HEK293T (cell line): ENCODE data around the gene PGAP2.

ENCODE experiments used
- CTCF ChIA-PET: fragments of 350-600 bp; formaldehyde crosslinking; extraction: SDS; loops from one replicate; lab custom pipeline; 2021; ENCODE audit warnings: antibody characterized with exemption, inconsistent platforms; lab: Yijun Ruan, JAX
- POLR2A ChIA-PET: fragments of 350-600 bp; formaldehyde crosslinking; extraction: SDS; loops from one replicate; lab custom pipeline; 2020; ENCODE audit warnings: antibody characterized with exemption, inconsistent platforms; lab: Yijun Ruan, JAX
- DNase-seq: peaks from one replicate; pipeline ENCODE4 v3.0.0; 2012; ENCODE audit warnings: mixed read lengths; ENCODE audit errors: extremely low spot score
- ARNT ChIP-seq: fragments of 450-650 bp; IDR thresholded peaks from 2 replicates; pipeline ENCODE4 v1.6.1; 2017; ENCODE audit warnings: mild to moderate bottlenecking
- BHLHE40 ChIP-seq: fragments of 450-650 bp; IDR thresholded peaks from 2 replicates; pipeline ENCODE4 v1.6.1; 2016; ENCODE audit warnings: mild to moderate bottlenecking, moderate library complexity, borderline replicate concordance
- CTBP1 ChIP-seq: fragments of 450-650 bp; IDR thresholded peaks from 2 replicates; pipeline ENCODE4 v1.6.1; 2016; ENCODE audit warnings: borderline replicate concordance
- ELF4 ChIP-seq: fragments of 450-650 bp; IDR thresholded peaks from 2 replicates; pipeline ENCODE4 v1.6.1; 2017; ENCODE audit warnings: antibody characterized with exemption
- FOXA1 ChIP-seq: fragments of 450-650 bp; IDR thresholded peaks from 2 replicates; pipeline ENCODE4 v1.6.1; 2016; ENCODE audit warnings: mild to moderate bottlenecking
- FOXK2 ChIP-seq: fragments of 450-650 bp; IDR thresholded peaks from 2 replicates; pipeline ENCODE4 v1.6.1; 2016; ENCODE audit warnings: mild to moderate bottlenecking
- FOXM1 ChIP-seq: fragments of 450-650 bp; IDR thresholded peaks from 2 replicates; pipeline ENCODE4 v1.6.1; 2017; ENCODE audit warnings: mild to moderate bottlenecking, borderline replicate concordance
- HDGF ChIP-seq: fragments of 450-650 bp; IDR thresholded peaks from 2 replicates; pipeline ENCODE4 v1.6.1; 2017; ENCODE audit warnings: antibody characterized with exemption, borderline replicate concordance
- L3MBTL2 ChIP-seq: fragments of 450-650 bp; conservative IDR thresholded peaks from 2 replicates; pipeline ENCODE4 v1.6.1; 2016; ENCODE audit warnings: mild to moderate bottlenecking
- LEF1 ChIP-seq: fragments of 450-650 bp; IDR thresholded peaks from 2 replicates; pipeline ENCODE4 v1.6.1; 2017; ENCODE audit warnings: mild to moderate bottlenecking, borderline replicate concordance
- NFRKB ChIP-seq: fragments of 450-650 bp; IDR thresholded peaks from 2 replicates; pipeline ENCODE4 v1.6.1; 2016; ENCODE audit warnings: mild to moderate bottlenecking, moderate library complexity
- SP1 ChIP-seq: fragments of 450-650 bp; IDR thresholded peaks from 2 replicates; pipeline ENCODE4 v1.6.1; 2017
- SUZ12 ChIP-seq: fragments of 450-650 bp; IDR thresholded peaks from 2 replicates; pipeline ENCODE4 v1.6.1; 2016; ENCODE audit warnings: mild to moderate bottlenecking
- TARDBP ChIP-seq: fragments of 450-650 bp; IDR thresholded peaks from 2 replicates; pipeline ENCODE4 v1.6.1; 2016
- ZNF384 ChIP-seq: fragments of 450-650 bp; IDR thresholded peaks from 2 replicates; pipeline ENCODE4 v1.6.1; 2016
- TF ChIP-seq, protein P1 (sequence below): fragments of 450-650 bp; IDR thresholded peaks from 2 replicates; pipeline ENCODE4 v1.6.1; 2016

Gene PGAP2

DNA sequence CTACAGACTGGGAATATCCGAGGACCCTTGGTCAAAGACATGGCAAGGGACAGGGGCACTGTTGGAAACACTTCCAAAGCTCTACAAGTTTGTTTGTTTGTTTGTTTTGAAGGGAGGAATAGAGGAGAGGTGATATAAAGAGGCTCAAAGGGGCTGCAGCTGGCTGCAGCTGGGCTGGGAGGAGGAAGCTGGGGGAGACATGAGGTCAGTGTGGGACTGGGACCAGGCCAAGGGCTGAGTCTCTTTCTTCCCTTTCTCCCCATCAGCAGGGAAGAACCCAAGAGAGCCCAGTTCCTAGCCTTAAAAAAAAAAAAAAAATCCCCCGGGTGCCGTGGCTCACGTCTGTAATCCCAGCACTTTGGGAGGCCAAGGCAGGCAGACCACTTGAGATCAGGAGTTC lies 27.4 kb downstream of the PGAP2 start:
- POLR2A ChIA-PET, result no interaction called here
- CTCF ChIA-PET, result interaction anchor here (1.5 kb wide), 1 partner anchor 14 kb away, joined by 7 read pairs; no protein-coding TSS in a partner anchor
- no peak for DNase-seq
- no peak for TF ChIP-seq SP1
- TF ChIP-seq FOXM1, result no peak
- no peak for TF ChIP-seq CTBP1
- no peak for TF ChIP-seq L3MBTL2
- TF ChIP-seq FOXK2, result no peak
- no peak for TF ChIP-seq BHLHE40
- TF ChIP-seq ARNT, result no peak
- no peak for TF ChIP-seq LEF1
- TF ChIP-seq ZNF384, result no peak
- no peak for TF ChIP-seq NFRKB
- TF ChIP-seq TARDBP, result no peak
- TF ChIP-seq, protein P1, sequence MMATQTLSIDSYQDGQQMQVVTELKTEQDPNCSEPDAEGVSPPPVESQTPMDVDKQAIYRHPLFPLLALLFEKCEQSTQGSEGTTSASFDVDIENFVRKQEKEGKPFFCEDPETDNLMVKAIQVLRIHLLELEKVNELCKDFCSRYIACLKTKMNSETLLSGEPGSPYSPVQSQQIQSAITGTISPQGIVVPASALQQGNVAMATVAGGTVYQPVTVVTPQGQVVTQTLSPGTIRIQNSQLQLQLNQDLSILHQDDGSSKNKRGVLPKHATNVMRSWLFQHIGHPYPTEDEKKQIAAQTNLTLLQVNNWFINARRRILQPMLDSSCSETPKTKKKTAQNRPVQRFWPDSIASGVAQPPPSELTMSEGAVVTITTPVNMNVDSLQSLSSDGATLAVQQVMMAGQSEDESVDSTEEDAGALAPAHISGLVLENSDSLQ, result no peak
- no peak for TF ChIP-seq HDGF
- no peak for TF ChIP-seq SUZ12
- no peak for TF ChIP-seq ELF4
- no peak for TF ChIP-seq FOXA1

- ChIA-PET CTCF (interaction anchor here (0.8 kb wide), 1 partner anchor 12 kb away, joined by 4 read pairs; no protein-coding TSS in a partner anchor), POLR2A (interaction anchor here (0.8 kb wide), 1 partner anchor 17 kb away, joined by 4 read pairs; no protein-coding TSS in a partner anchor)
- TF ChIP-seq, protein P1, result no peak
- TF ChIP-seq BHLHE40 (no peak), ELF4 (no peak), L3MBTL2 (no peak), LEF1 (no peak), CTBP1 (no peak), SUZ12 (no peak), HDGF (no peak), SP1 (no peak), FOXA1 (no peak), NFRKB (no peak)
- DNase-seq, result no peak
These were observed 28.5 kb downstream of the PGAP2 start for GRCh38 chr11:3836903-3837302.

DNA sequence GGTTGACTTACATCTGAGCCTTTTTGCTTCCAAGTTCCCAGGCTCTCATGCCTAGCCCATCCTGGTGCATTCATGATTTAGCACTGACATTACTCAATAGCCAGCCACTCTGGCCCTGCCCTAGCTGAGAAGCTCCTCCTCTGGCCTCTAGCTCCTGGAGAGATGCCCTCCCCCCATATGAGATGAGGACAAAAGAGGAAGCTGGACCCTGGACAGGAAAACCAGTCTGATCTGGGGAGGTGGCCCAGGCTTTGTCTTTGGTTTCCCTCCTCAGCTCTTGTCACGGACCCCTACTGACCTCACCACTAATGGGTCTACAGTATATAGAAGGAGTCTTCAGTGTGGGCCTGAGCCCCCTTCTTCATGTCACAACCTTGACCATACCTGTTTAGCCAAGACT lies 29.4 kb downstream of the PGAP2 start:
- POLR2A ChIA-PET, result interaction anchor here (1.8 kb wide), 1 partner anchor 18 kb away, joined by 5 read pairs; the partner anchor contains the start of gene STIM1
- TF ChIP-seq FOXK2 (no peak), NFRKB (no peak), TARDBP (no peak), L3MBTL2 (no peak), ELF4 (no peak), ARNT (no peak), SP1 (no peak), FOXM1 (no peak), FOXA1 (no peak), SUZ12 (no peak), ZNF384 (no peak), CTBP1 (no peak), HDGF (no peak), LEF1 (no peak)
- TF ChIP-seq, protein P1, result no peak
- CTCF ChIA-PET, result interaction anchor here (0.9 to 1.1 kb wide), 3 partner anchors 12 to 29 kb away, joined by 3 to 5 read pairs (median 5); no protein-coding TSS in a partner anchor
- no peak for DNase-seq

- CTCF ChIA-PET, result interaction anchor here (0.9 to 1.1 kb wide), 3 partner anchors 11 to 29 kb away, joined by 3 to 5 read pairs (median 5); no protein-coding TSS in a partner anchor
- no peak for DNase-seq
- TF ChIP-seq L3MBTL2, result no peak
- no peak for TF ChIP-seq TARDBP
- TF ChIP-seq, protein P1, result no peak
- TF ChIP-seq ELF4, result no peak
- TF ChIP-seq FOXM1, result no peak
- no peak for TF ChIP-seq FOXA1
- no peak for TF ChIP-seq NFRKB
- TF ChIP-seq FOXK2, result no peak
- no peak for TF ChIP-seq SP1
- no peak for TF ChIP-seq CTBP1
- no peak for TF ChIP-seq BHLHE40
- no peak for TF ChIP-seq HDGF
- no peak for TF ChIP-seq SUZ12
- TF ChIP-seq ARNT, result no peak
- no peak for TF ChIP-seq LEF1
- POLR2A ChIA-PET, result interaction anchor here (0.7 to 1.8 kb wide), 2 partner anchors 17 to 30 kb away, joined by 3 to 5 read pairs; partner anchors contain the start of gene STIM1
These were observed 30.1 kb downstream of the PGAP2 start for GRCh38 chr11:3838504-3838903.
